ENCODE results near the gene CFAP299.

GRCh38 chr4:80576796-80577195 lies 241.3 kb downstream of the CFAP299 start:
- TF ChIP-seq POLR2A (IDR thresholded peaks at IDR 0.05; ENCODE audit: low read depth, low read length) = no peak
- TF ChIP-seq POLR2AphosphoS5 (IDR thresholded peaks at IDR 0.05; ENCODE audit: low read depth, low read length) = no peak
- TF ChIP-seq SPI1 (IDR thresholded peaks at IDR 0.05; ENCODE audit: low read depth, low read length) = no peak
- no peak for TF ChIP-seq POU2F2 (IDR thresholded peaks at IDR 0.05; ENCODE audit: low read depth, low read length)
- TF ChIP-seq TAF1 (IDR thresholded peaks at IDR 0.05; ENCODE audit: low read depth, low read length) = no peak

Measured in GM12891 (cell line).